Activated CD4-positive, alpha-beta T cell treated with anti-CD3 and anti-CD28 coated beads, Interleukin-2, Interleukin-6, amounts not matched to agents 100 ng/mL and 50 ng/mL, durations not matched to agents 16 hours and 8 hours (primary cell): ENCODE measurements around the gene NIPSNAP2.
A peak's percentile ranks its signal among the peaks of the same experiment; 100 is the strongest.
"Not testable (repeated sequence)": the region's sequence is repeated elsewhere in the genome, so short reads cannot be mapped to it uniquely, and the experiment has no call there.

Experiments used
- DNase-seq: peaks from one replicate; pipeline ENCODE4 v3.0.0-alpha.2; 2020

The NIPSNAP2 gene

GRCh38 chr7:55977831-55978230 lies 13.4 kb downstream of the NIPSNAP2 start:
- no peak for DNase-seq

DNA sequence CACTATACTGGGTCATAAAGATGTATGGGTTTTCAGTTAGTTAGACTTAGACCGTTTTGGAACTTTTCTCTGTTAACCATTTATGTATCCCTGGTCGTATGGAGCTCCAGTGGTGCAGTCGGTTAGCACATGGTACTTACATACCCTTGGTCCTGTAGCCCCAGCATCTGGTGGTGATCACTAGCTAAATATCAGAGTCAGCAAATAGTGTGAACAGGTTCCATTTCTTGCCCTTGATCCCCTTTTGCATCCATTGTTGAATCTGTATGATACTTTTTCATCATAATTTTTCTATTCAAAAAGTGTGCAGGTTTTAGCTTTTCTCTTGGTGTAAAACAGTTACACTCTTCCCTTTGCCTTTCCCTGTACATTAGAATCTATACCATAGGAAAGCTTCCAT lies 15.9 kb downstream of the NIPSNAP2 start:
- DNase-seq: no peak

DNA sequence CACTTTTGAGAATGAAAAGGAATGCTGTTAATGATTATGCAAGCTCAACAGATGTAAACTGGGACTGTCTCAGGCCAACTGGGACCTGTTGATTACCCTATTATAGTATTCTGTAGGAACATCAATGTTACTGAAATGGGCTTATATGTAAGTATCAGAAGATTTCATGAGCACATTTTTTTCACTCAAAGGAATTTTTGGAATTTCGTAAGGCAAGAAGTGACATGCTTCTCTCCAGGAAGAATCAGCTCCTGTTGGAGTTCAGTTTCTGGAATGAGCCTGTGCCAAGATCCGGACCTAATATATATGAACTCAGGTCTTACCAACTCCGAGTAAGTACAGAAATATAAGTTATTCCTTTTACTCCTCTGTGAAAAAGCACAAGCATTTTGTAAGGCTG lies 19.2 kb downstream of the NIPSNAP2 start:
- DNase-seq: no peak

GRCh38 chr7:55992346-55992745 lies 28.0 kb downstream of the NIPSNAP2 start:
- DNase-seq: no peak

DNA sequence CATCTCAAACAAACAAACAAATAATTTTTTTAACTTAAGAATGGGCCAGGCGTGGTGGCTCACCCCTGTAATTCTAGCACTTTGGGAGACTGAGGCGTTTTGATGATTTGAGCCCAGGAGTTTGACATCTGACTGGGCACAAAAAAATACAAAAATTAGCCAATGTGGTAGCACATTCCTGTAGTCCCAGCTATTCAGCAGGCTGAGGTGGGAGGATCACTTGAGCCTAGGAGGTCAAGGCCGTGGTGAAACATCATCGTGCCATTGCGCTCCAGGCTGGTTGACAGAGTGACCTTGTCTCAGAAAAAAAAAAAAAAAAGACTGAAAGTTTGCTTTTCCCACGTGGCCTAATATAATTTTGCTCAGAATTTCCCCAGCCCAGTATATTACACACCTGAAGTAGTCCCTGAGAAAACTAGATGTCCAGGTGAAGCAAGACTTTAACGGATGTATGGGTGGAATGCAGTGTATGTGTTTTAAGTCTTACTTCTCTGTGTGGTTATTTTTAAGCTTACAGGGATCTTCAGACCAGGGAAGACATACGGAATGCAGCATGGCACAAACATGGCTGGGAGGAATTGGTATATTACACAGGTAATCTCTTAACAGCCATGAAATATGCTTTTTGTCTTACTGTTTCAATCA lies 32.6 kb downstream of the NIPSNAP2 start:
- DNase-seq: no peak

- DNase-seq: no peak
These were observed 39.4 kb downstream of the NIPSNAP2 start for GRCh38 chr7:56003749-56004148.

GRCh38 chr7:56007167-56007652 lies 42.8 kb downstream of the NIPSNAP2 start:
- DNase-seq: no peak

DNA sequence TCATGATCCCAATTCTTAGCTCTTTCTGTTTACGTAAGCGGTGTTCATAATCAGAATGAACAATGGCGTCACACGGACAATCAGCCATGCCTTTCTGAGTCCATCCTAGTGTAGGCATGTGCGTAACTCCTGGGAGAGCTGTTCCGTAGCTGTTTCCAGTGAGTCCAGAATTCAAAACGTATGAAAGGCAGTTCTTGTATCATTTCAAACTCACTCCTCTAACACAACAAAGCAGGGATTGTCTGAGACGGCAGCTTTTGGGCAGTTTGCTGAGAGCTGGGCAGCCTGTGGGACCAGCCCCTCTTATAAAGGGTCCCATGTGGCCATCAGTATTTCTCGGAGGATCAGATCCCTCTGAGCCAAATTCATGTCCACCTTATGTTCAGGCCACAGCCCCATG lies 43.5 kb downstream of the NIPSNAP2 start:
- DNase-seq: no peak

- DNase-seq: no peak
These were observed 45.3 kb downstream of the NIPSNAP2 start for GRCh38 chr7:56009695-56010094.

GRCh38 chr7:56017015-56017414 lies 52.6 kb downstream of the NIPSNAP2 start:
- DNase-seq: not testable (repeated sequence)

DNA sequence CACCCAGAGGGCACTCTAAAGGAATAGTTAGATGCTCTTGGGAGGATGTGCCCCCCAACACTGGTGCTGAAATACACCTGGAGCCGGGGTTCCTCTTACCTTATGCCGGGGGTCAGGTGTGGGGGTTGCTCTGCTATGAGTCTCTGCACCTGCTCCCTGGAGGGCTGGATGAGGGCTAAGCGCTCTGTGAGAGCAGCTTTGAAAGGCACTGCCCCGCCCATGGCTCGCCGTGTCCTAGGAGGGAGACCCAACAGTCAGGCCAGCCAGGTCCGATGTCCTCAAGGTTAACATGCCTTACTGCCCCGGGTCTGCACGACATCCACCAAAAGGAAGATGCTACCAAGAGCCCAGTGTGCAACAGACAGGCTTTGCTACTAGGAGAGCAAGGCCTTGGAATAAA lies 55.1 kb downstream of the NIPSNAP2 start:
- DNase-seq: no peak

- no peak for DNase-seq
These were observed 59.1 kb downstream of the NIPSNAP2 start for GRCh38 chr7:56023500-56023899.

DNA sequence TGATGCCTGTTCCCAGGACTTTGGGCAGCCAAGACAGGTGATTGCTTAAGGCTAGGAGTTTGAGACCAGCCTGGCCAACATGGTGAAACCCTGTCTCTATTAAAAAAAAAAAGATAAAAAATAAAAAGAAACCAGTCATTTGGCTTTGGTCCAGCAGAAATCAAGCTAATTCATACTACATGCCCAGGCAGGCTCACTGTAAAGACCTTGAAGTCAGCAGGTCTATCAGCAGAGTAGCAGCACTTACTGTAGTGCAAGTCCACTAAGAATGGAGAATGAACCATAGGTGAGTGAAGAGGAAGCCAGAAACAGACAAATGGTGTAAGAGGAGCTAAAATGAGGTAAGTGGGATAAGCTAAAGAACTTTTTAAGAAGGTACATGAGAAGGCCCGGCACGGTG lies 62.2 kb downstream of the NIPSNAP2 start:
- no peak for DNase-seq

- no peak for DNase-seq
These were observed 64.7 kb downstream of the NIPSNAP2 start for GRCh38 chr7:56028942-56029630.

DNA sequence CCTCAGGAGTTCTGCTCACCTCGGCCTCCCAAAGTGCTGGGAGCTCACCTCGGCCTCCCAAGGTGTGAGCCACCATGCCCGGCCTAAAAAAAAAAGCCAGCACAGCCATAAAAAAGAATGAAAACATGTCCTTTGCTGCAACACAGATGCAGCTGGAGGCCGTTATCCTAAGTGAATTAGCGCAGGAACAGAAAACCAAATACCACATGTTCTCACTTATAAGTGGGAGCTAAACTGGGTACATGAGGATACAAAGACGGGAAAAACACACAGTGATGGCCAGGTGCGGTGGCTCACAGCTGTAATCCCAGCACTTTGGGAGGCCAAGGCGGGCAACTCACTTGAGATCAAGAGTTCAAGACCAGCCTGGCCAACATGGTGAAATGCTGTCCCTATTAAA lies 66.0 kb downstream of the NIPSNAP2 start:
- DNase-seq: no peak

GRCh38 chr7:56031556-56031955 lies 67.2 kb downstream of the NIPSNAP2 start:
- not testable (repeated sequence) for DNase-seq

- DNase-seq: not testable (repeated sequence)
These were observed 68.2 kb downstream of the NIPSNAP2 start for GRCh38 chr7:56032578-56032977.

DNA sequence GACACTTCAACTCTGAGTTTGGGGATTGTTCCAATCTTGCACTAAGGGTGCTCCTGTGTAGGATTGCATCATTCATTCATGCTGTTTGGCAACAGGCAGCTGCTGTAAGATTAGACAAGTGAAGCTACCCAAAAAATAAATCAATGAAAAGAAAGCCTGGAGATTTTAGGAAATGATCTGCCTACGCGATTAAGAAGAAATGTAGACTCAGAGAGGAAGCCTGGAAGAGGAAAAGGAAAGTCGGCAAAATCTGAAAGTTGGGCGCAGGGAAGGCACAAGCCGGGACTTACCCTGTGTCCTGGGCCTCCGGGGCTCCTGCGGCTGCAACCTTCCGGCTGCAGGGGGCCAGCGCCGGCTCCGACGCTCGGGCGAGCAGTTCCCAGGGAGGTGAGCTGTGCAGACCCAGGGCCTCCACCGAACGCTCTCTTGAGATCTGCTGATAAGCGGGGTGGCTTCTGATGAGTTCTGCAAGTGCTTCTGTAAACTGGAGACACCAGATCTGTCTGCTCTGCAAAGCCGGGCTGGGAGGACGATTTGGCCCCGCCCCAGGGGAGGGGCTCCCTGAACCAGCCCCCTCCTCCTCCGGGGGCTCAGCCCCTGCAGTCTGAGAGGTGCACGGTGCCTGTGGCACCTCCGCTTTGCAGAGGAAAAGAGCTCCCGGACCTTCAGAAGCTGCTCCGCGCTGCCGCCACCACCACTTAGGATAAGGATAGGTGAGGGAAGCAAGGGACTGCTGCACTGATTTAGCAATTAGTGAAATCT lies 69.5 kb downstream of the NIPSNAP2 start:
- peak; percentile 87 for DNase-seq

GRCh38 chr7:56040730-56041129 lies 76.3 kb downstream of the NIPSNAP2 start:
- DNase-seq: no peak

DNA sequence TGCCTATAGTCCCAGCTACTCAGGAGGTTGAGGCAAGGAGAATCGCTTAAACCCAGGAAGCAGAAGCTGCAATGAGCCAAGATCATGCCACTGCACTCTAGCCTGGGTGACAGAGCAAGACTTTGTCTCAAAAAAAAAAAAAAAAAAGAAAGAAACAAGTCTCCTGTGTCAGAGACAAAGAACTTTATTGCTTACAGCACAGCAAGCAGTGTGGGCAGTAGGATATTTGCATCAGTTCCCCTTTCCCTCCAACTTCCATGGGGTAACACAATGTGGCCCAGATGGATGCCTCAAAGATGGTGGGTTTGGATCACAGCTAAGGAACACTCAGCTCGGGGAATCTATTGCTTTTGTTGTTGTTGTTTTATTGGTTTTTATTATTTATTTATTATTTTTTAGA lies 81.4 kb downstream of the NIPSNAP2 start:
- not testable (repeated sequence) for DNase-seq

- no peak for DNase-seq
These were observed 82.5 kb downstream of the NIPSNAP2 start for GRCh38 chr7:56046721-56047445.

DNA sequence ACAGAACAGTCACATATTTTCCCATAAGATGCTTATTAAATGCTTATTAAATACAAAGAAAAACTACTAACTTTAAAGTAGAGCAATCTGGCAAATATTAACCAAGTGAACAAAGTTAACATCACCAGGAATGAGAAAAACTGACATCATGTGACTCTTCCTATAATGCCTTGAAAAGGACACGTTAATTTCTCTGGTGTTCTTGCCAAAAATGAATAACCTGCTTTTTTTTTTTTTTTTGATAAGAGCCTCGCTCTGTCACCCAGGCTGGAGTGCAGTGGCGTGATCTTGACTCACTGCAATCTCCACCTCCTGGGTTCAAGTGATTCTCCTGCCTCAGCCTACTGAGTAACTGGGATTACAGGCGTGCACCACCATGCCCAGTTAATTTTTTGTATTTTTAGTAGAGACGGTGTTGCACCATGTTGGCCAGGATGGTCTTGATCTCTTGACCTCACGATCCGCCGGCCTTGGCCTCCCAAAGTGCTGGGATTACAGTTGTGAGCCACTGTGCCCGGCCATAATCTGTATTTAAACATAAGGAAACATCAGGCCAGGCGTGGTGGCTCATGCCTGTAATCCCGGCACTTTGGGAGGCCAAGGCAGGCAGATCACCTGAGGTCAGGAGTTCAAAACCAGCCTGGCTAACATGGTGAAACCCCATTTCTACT lies 83.2 kb downstream of the NIPSNAP2 start:
- not testable (repeated sequence) for DNase-seq

DNA sequence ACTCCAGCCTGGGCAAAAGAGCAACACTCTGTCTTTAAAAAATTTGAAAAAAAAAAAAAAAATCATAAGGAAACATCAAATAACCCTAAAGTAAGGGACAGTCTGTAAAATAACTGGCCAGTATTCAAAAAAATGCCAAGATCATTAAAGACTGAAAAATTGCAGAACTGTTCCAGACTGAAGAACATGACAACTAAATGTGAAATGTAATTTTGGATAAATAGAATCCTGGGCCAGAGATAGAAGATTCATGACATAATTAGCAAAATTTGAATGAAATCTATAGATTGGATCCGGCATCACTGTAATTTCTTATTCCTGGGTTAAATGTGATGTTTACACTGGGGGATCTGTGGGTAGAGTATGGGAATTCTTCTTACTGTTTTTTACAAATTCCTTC lies 83.9 kb downstream of the NIPSNAP2 start:
- no peak for DNase-seq
